GM23338 (cell line): ENCODE results near the gene RPL39L. TPM values are rescaled to one million over a fixed set of nuclear protein-coding genes. Genes with fewer than 3 reads are reported as not detected.

Source experiments
- ATAC-seq: fragments of 200-7000 bp; cut with Tn5 transposase; 3 replicates; pipeline ENCODE4 v1.9.1; 2020
- DNase-seq: peaks from one replicate; pipeline ENCODE4 v3.0.0-alpha.2; 2015; ENCODE audit warnings: low spot score
- H2AFZ ChIP-seq: fragments of 200-600 bp; sonication (generic); 2 replicates; pipeline ENCODE4 v1.8.0; 2016; ENCODE audit warnings: antibody characterized with exemption, mild to moderate bottlenecking, moderate library complexity
- H3F3A ChIP-seq: fragments of 200-600 bp; sonication (generic); replicated peaks from 2 replicates; pipeline ENCODE4 v1.8.0; 2017; ENCODE audit warnings: antibody characterized with exemption, mixed run types, low read depth
- H3K27ac ChIP-seq: fragments of 200-600 bp; sonication (generic); 2 replicates; pipeline ENCODE4 v1.6.1; 2016; ENCODE audit warnings: low read depth
- H3K27me3 ChIP-seq: fragments of 200-600 bp; sonication (generic); 2 replicates; pipeline ENCODE4 v1.8.0; 2016; ENCODE audit warnings: mild to moderate bottlenecking, mixed run types, moderate library complexity; ENCODE audit not compliant: insufficient read depth
- H3K36me3 ChIP-seq: fragments of 200-600 bp; sonication (generic); 2 replicates; pipeline ENCODE4 v1.8.0; 2016; ENCODE audit warnings: mild to moderate bottlenecking; ENCODE audit not compliant: insufficient read depth
- H3K4me1 ChIP-seq: fragments of 200-600 bp; sonication (generic); 2 replicates; pipeline ENCODE4 v1.8.0; 2016; ENCODE audit warnings: mild to moderate bottlenecking, moderate library complexity; ENCODE audit not compliant: insufficient read depth
- H3K4me2 ChIP-seq: fragments of 200-600 bp; sonication (generic); 2 replicates; pipeline ENCODE4 v1.7.1; 2017; ENCODE audit warnings: mixed run types
- H3K4me3 ChIP-seq: fragments of 200-600 bp; sonication (generic); 2 replicates; pipeline ENCODE4 v1.6.1; 2016; ENCODE audit warnings: mixed run types
- H3K79me2 ChIP-seq: fragments of 200-600 bp; sonication (generic); replicated peaks from 2 replicates; pipeline ENCODE4 v1.8.0; 2017; ENCODE audit warnings: mild to moderate bottlenecking; ENCODE audit not compliant: insufficient read depth
- H3K9me2 ChIP-seq: fragments of 200-600 bp; sonication (generic); 2 replicates; pipeline ENCODE4 v1.8.0; 2017; ENCODE audit not compliant: insufficient read depth
- H4K20me1 ChIP-seq: fragments of 200-600 bp; sonication (generic); replicated peaks from 2 replicates; pipeline ENCODE4 v1.8.0; 2017; ENCODE audit warnings: mild to moderate bottlenecking; ENCODE audit not compliant: insufficient read depth
- H3K27ac Mint-ChIP-seq: 2 replicates; pipeline ENCODE4 v1.8.0; 2020; ENCODE audit warnings: inconsistent platforms, mild to moderate bottlenecking, moderate library complexity, mixed read lengths
- H3K27me3 Mint-ChIP-seq: 3 replicates; pipeline ENCODE4 v1.8.0; 2022; ENCODE audit warnings: low read depth, mild to moderate bottlenecking, moderate library complexity, mixed read lengths, inconsistent platforms; ENCODE audit not compliant: insufficient read depth, poor library complexity
- H3K36me3 Mint-ChIP-seq: 3 replicates; pipeline ENCODE4 v1.8.0; 2021; ENCODE audit warnings: low read depth, mild to moderate bottlenecking, inconsistent platforms, moderate library complexity, mixed read lengths
- H3K4me1 Mint-ChIP-seq: 3 replicates; pipeline ENCODE4 v1.8.0; 2020; ENCODE audit warnings: mild to moderate bottlenecking, inconsistent platforms, mixed read lengths
- H3K4me3 Mint-ChIP-seq: 3 replicates; pipeline ENCODE4 v1.8.0; 2021; ENCODE audit warnings: moderate library complexity, mild to moderate bottlenecking, inconsistent platforms, mixed read lengths
- H3K9me3 Mint-ChIP-seq: 3 replicates; pipeline ENCODE4 v1.8.0; 2020; ENCODE audit warnings: moderate library complexity, mild to moderate bottlenecking, inconsistent platforms, mixed read lengths
- CTCF ChIP-seq, 2 experiments: fragments of 200-600 bp in 1 of 2; sonication (generic) in 1 of 2; conservative IDR thresholded peaks; 2 replicates each; pipeline versions ENCODE4 v1.5.1 to v1.6.1; 2016 to 2017; ENCODE audit warnings: antibody characterized with exemption in 2 of 2, low read depth in 2 of 2, mild to moderate bottlenecking in 2 of 2, moderate library complexity in 1 of 2
- EZH2 ChIP-seq: fragments of 200-600 bp; sonication (generic); IDR thresholded peaks from one replicate; pipeline ENCODE4 v1.8.0; 2017; ENCODE audit warnings: antibody characterized with exemption, mild to moderate bottlenecking, low read depth; ENCODE audit not compliant: unreplicated experiment
- STAT1 ChIP-seq: IDR thresholded peaks from one replicate; pipeline ENCODE4 v1.6.1; 2016; ENCODE audit warnings: antibody characterized with exemption; ENCODE audit not compliant: unreplicated experiment
- ZNF331 ChIP-seq: fragments of 250-450 bp; sonication (Bioruptor Pico); IDR thresholded peaks from 2 replicates; pipeline ENCODE4 v1.5.0; 2020; ENCODE audit warnings: low read depth, mild to moderate bottlenecking, moderate library complexity
- ZNF462 ChIP-seq: fragments of 250-450 bp; sonication (Bioruptor Pico); IDR thresholded peaks from 2 replicates; pipeline ENCODE4 v1.5.0; 2020; ENCODE audit warnings: mild to moderate bottlenecking, moderate library complexity
- polyA plus RNA-seq: library from polyadenylated mRNA; unstranded; fragments of >200 nt; fragmentation: Nextera tagmentation; extraction: Ambion mirVana; gene quantifications from 2 replicates; pipeline ENCODE4 v1.2.1, GENCODE V29; 2016
- total RNA-seq: library from RNA; depleted of rRNA; stranded (reverse); fragments of >200 nt; shearing (Covaris generic); gene quantifications from 2 replicates; pipeline ENCODE4 v1.2.3, GENCODE V29; 2014

Gene RPL39L
- total and polyA plus RNA-seq, 2 experiments from 2014 or later: 70.6 to 155 TPM

DNA sequence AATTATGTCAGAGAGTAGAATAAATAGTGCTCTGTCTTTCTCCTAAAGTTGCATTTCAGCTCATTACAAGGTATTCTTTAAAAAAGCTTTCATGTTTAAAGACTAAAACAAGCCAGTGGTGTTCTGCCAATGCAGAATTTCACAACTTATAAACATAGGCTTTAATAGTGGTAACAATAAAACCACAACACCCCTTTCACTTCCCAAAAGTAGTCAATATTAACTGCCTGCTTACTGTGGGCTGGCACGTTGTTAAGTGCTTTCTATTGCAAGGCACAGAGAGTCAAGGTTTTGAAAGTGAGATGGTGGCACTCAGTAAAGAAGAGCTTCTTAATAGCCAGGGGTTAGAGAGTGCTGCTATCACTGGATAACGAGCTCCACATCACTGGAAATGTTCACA lies 49.6 kb upstream of the RPL39L start:
- no peaks in the 10 kb centered on the region for H3K27me3 Mint-ChIP-seq
- no peak for TF ChIP-seq CTCF (conservative IDR thresholded peaks at IDR 0.05; ENCODE audit: low read depth in 2 of 2)
- no peak for TF ChIP-seq ZNF331 (CRISPR knock-in tag)
- no peak for TF ChIP-seq ZNF462 (CRISPR knock-in tag)
- TF ChIP-seq STAT1: no peak
- no peak for TF ChIP-seq EZH2
- Histone ChIP-seq H4K20me1 (no peaks in the 10 kb centered on the region), H3K27me3 (no peaks in the 10 kb centered on the region), H3K9me2 (peaks cover 42% of the 10 kb centered on the region), H3K36me3 (no peaks in the 10 kb centered on the region; the same call in 1 of the 2 replicates), H3K79me2 (no peaks in the 10 kb centered on the region), H2AFZ (no peak overlapping the region), H3K4me2 (no peak overlapping the region), H3F3A (peaks cover 9% of the 10 kb centered on the region), H3K4me3 (no peak overlapping the region), H3K27ac (no peak overlapping the region), H3K4me1 (peaks cover 28% of the 10 kb centered on the region)
- no peaks in the 10 kb centered on the region; the same call in 2 of the 3 replicates for H3K9me3 Mint-ChIP-seq
- no peaks in the 10 kb centered on the region for H3K36me3 Mint-ChIP-seq
- no peak for DNase-seq
- H3K4me1 Mint-ChIP-seq: peaks cover 27% of the 10 kb centered on the region
- no peak overlapping the region for H3K4me3 Mint-ChIP-seq
- ATAC-seq: no peak
- H3K27ac Mint-ChIP-seq: no peak overlapping the region
